HepG2 (cell line): ENCODE results near the gene TEKT5. TPM values are rescaled to one million over a fixed set of nuclear protein-coding genes. Genes with fewer than 3 reads are reported as not detected.

Experiments
- ATAC-seq: fragments of 200-7000 bp; cut with Tn5 transposase; 3 replicates; pipeline ENCODE4 v1.9.1; 2020; ENCODE audit warnings: mild to moderate bottlenecking, moderate library complexity
- BruUV-seq: library from RNA; stranded (reverse); fragments of 400-500 nt; replicated peaks from 2 replicates; lab custom pipeline; 2021; lab: Mats Ljungman, UMichigan
- CTCF ChIA-PET: fragments of 300-600 bp; formaldehyde crosslinking; extraction: SDS; loops from one replicate; lab custom pipeline; 2021; ENCODE audit warnings: low total read pairs, inconsistent platforms, low intra/inter-chr PET ratio; lab: Yijun Ruan, JAX
- POLR2A ChIA-PET: fragments of 350-600 bp; sonication (Branson Sonifier 250); formaldehyde crosslinking; loops from one replicate; lab custom pipeline; 2020; ENCODE audit warnings: antibody characterized with exemption, inconsistent platforms; lab: Yijun Ruan, JAX
- DNase-seq: peaks from one replicate; pipeline ENCODE4 v3.0.0-alpha.2; 2015; ENCODE audit warnings: low spot score
- FAIRE-seq: peaks from 3 replicates; lab custom pipeline; 2011; peaks lifted over from hg19 to GRCh38; lab: Jason Lieb, UNC
- H2AFZ ChIP-seq: one replicate; pipeline ENCODE4 v1.6.1; 2011; ENCODE audit warnings: low read length, inconsistent platforms
- H3K27ac ChIP-seq: fragments of 300-600 bp; 3 replicates; pipeline ENCODE4 v1.8.0; 2011; ENCODE audit warnings: mixed run types, mild to moderate bottlenecking, mixed read lengths, low read length, inconsistent platforms; ENCODE audit not compliant: insufficient read depth; ENCODE audit errors: extremely low read length
- H3K27me3 ChIP-seq, 2 experiments: fragments of 200-600 bp in 1 of 2; 2 replicates in 1 of 2; 3 replicates in 1 of 2; pipeline versions ENCODE4 v1.6.0 to v1.8.0; 2011; ENCODE audit warnings: low read length in 2 of 2, mild to moderate bottlenecking in 2 of 2, moderate library complexity in 2 of 2, inconsistent platforms in 1 of 2; ENCODE audit not compliant: insufficient read depth in 2 of 2, control insufficient read depth in 1 of 2
- H3K36me3 ChIP-seq, 2 experiments: fragments of 200-600 bp in 1 of 2; replicated peaks in 1 of 2; 2 replicates in 1 of 2; 3 replicates in 1 of 2; pipeline versions ENCODE4 v1.5.1 to v1.8.0; 2011; ENCODE audit warnings: low read length in 2 of 2, inconsistent platforms in 1 of 2; ENCODE audit not compliant: insufficient read depth in 2 of 2, control insufficient read depth in 1 of 2
- H3K4me1 ChIP-seq: 2 replicates; pipeline ENCODE4 v1.5.1; 2012; ENCODE audit warnings: low read length, inconsistent platforms; ENCODE audit not compliant: insufficient read depth
- H3K4me2 ChIP-seq: 2 replicates; pipeline ENCODE4 v1.6.0; 2011; ENCODE audit warnings: low read depth, low read length, inconsistent platforms
- H3K4me3 ChIP-seq, 3 experiments: fragments of 200-600 bp in 1 of 3; sonication (generic), shearing (Covaris generic) in 1 of 3; replicated peaks in 1 of 3; 2 replicates each; pipeline ENCODE4 v1.5.1; 2011 to 2016; ENCODE audit warnings: low read length in 3 of 3, inconsistent platforms in 2 of 3, low read depth in 2 of 3, mild to moderate bottlenecking in 2 of 3, control low read depth in 1 of 3, mixed read lengths in 1 of 3; ENCODE audit not compliant: insufficient read depth in 1 of 3
- H3K79me2 ChIP-seq: one replicate; pipeline ENCODE4 v1.6.1; 2011; ENCODE audit warnings: low read length, inconsistent platforms; ENCODE audit not compliant: insufficient read depth
- H3K9ac ChIP-seq: 2 replicates; pipeline ENCODE4 v1.6.0; 2011; ENCODE audit warnings: mild to moderate bottlenecking, low read depth, low read length, inconsistent platforms; ENCODE audit not compliant: insufficient read depth
- H3K9me3 ChIP-seq: 2 replicates; pipeline ENCODE4 v1.5.1; 2012; ENCODE audit warnings: mild to moderate bottlenecking, low read length
- H4K20me1 ChIP-seq: 2 replicates; pipeline ENCODE4 v1.6.0; 2011; ENCODE audit warnings: inconsistent platforms, mild to moderate bottlenecking, low read length, moderate library complexity; ENCODE audit not compliant: insufficient read depth
- FOXP1 ChIP-seq, 2 experiments: fragments of 450-650 bp in 1 of 2; IDR thresholded peaks; 2 replicates each; pipeline ENCODE4 v1.6.1; 2017 to 2018; ENCODE audit warnings: antibody characterized with exemption in 1 of 2
- GFI1 ChIP-seq: sonication (generic); formaldehyde crosslinking; IDR thresholded peaks from 2 replicates; pipeline ENCODE4 v1.5.0; 2020; ENCODE audit warnings: missing genetic modification reagents, mild to moderate bottlenecking, borderline replicate concordance
- NFE2L2 ChIP-seq: fragments of 150-350 bp; IDR thresholded peaks from 2 replicates; pipeline ENCODE4 v1.6.1; 2014; ENCODE audit warnings: low read length
- NRL ChIP-seq: sonication (generic); formaldehyde crosslinking; IDR thresholded peaks from 2 replicates; pipeline ENCODE4 v1.5.0; 2020; ENCODE audit warnings: missing genetic modification reagents, mild to moderate bottlenecking, moderate library complexity, borderline replicate concordance
- TCF7 ChIP-seq: sonication (generic); IDR thresholded peaks from 2 replicates; pipeline ENCODE4 v1.6.1; 2016; ENCODE audit warnings: antibody characterized with exemption, low read depth
- ZNF160 ChIP-seq: sonication (generic); formaldehyde crosslinking; IDR thresholded peaks from 2 replicates; pipeline ENCODE4 v1.8.0; 2022; ENCODE audit warnings: mild to moderate bottlenecking, inconsistent platforms, missing genetic modification reagents
- ZNF3 ChIP-seq: IDR thresholded peaks from 2 replicates; pipeline ENCODE4 v1.7.0; 2017; ENCODE audit warnings: inconsistent platforms
- ZNF550 ChIP-seq: sonication (generic); formaldehyde crosslinking; IDR thresholded peaks from 2 replicates; pipeline ENCODE4 v1.4.0; 2020; ENCODE audit warnings: mild to moderate bottlenecking, missing genetic modification reagents, borderline replicate concordance
- ZNF724P ChIP-seq: sonication (generic); formaldehyde crosslinking; IDR thresholded peaks from 2 replicates; pipeline ENCODE4 v1.8.0; 2022; ENCODE audit warnings: missing genetic modification reagents, borderline replicate concordance
- WGBS: methylation state at CpG from one replicate; pipeline ENCODE4 v1.1.6; 2017; ENCODE audit warnings: low lambda C conversion rate; 5-methylcytosine and 5-hydroxymethylcytosine counted together
- in situ Hi-C: cut with HindIII; loops from 2 replicates; pipeline ENCODE4 v1.10.0; 2017; ENCODE audit warnings: low pct_unique_long_range_greater_than_20kb; ENCODE audit not compliant: extremely low pct_ligation_motif_present
- intact Hi-C: fragments of 100-400 bp; cut with micrococcal nuclease; formaldehyde crosslinking; loops from one replicate; pipeline ENCODE4 v1.10.0; 2022; ENCODE audit not compliant: unreplicated experiment
- polyA plus RNA-seq, 8 experiments: library from polyadenylated mRNA; depleted of rRNA in 3 of 8; stranded (reverse) in 7 of 8; unstranded in 1 of 8; fragments of >200 nt; fragmentation: Illumina TruSeq in 4 of 8; extraction: Trizol in 4 of 8; gene quantifications; 2 replicates each; pipeline versions ENCODE4 v1.2.1 to v1.2.3, GENCODE V29; 2011 to 2016; ENCODE audit warnings: low read depth in 4 of 8, missing spikeins in 1 of 8, mixed read lengths in 1 of 8; ENCODE audit not compliant: insufficient read depth in 1 of 8
- total RNA-seq, 5 experiments: library from RNA; depleted of rRNA; stranded (reverse); fragments of >200 nt; fragmentation: Illumina TruSeq; extraction: Trizol; gene quantifications; 2 replicates each; pipeline ENCODE4 v1.2.3, GENCODE V29; 2016; ENCODE audit warnings: low read depth in 1 of 5
- TF ChIP-seq, protein P1 (sequence below): sonication (generic); formaldehyde crosslinking; IDR thresholded peaks from 2 replicates; pipeline ENCODE4 v1.8.1; 2022; ENCODE audit warnings: low read depth, mild to moderate bottlenecking, missing genetic modification reagents
- TF ChIP-seq, protein P2 (sequence below): sonication (generic); formaldehyde crosslinking; IDR thresholded peaks from 2 replicates; pipeline ENCODE4 v1.4.0; 2020; ENCODE audit warnings: missing genetic modification reagents, low read depth, mild to moderate bottlenecking, borderline replicate concordance
- TF ChIP-seq, protein P3 (sequence below): fragments of 450-650 bp; IDR thresholded peaks from 2 replicates; pipeline ENCODE4 v1.6.1; 2017; ENCODE audit warnings: mild to moderate bottlenecking
- TF ChIP-seq, protein P4 (sequence below): IDR thresholded peaks from 2 replicates; pipeline ENCODE4 v1.6.1; 2016; ENCODE audit warnings: mild to moderate bottlenecking, missing biosample characterization, missing genetic modification reagents
- TF ChIP-seq, protein P5 (sequence below): IDR thresholded peaks from 2 replicates; pipeline ENCODE4 v1.6.1; 2016; ENCODE audit warnings: mild to moderate bottlenecking

Gene TEKT5
- total and polyA plus RNA-seq, 2 of the 13 experiments (the other 11 are each of a cell fraction or from before 2014, with no cell fraction given), result 0.16 TPM; not detected in 1

DNA sequence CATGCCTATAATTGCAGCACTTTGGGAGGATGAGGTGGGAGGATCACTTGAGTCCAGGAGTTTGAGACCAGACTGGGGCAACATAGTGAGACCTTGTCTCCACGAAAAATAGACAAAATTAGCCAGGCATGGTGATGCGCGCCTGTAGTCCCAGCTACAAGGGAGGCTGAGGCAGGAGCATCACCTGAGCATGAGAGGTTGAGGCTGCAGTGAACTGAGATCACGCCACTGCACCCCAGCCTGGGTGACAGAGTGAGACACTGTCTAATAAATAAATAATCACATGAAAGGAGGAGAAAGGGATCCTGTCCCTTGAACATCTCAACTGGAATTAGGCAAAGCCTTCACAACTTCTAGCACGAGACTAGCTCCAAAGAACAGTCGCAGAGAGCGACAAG, 53.2 kb downstream of the TEKT5 start:
- ChIA-PET CTCF (no interaction called here), POLR2A (interaction anchor here (0.9 to 1.6 kb wide), 3 partner anchors 12 to 61 kb away, joined by 4 to 7 read pairs (median 4); partner anchors contain the start of gene EMP2)
- Histone ChIP-seq H2AFZ (peak overlapping the region; percentile 7), H3K36me3 (no peaks in the 10 kb centered on the region), H3K27me3 (no peaks in the 10 kb centered on the region; a peak in 1 of 5 replicates), H3K27ac (peak overlapping the region; percentile 24), H3K4me2 (peak overlapping the region; percentile 79), H3K79me2 (no peaks in the 10 kb centered on the region), H3K9me3 (no peaks in the 10 kb centered on the region), H4K20me1 (no peaks in the 10 kb centered on the region), H3K4me3 (peak overlapping the region in 1 of 3 experiments; percentile 49; a peak in 2 of 6 replicates), H3K4me1 (peaks cover 74% of the 10 kb centered on the region), H3K9ac (peak overlapping the region; percentile 45; the same call in 1 of the 2 replicates)
- in situ Hi-C loops (no loop called here), intact Hi-C loops (loop anchor here (10.0 kb wide), 1 partner anchor 327 kb away; no protein-coding TSS in a partner anchor)
- FAIRE-seq, result no peak
- whole genome bisulfite sequencing, result 65% methylated on average over 7 of the region's 7 CpGs
- ATAC-seq, result no peak; the same call in 2 of the 3 replicates
- no peak for DNase-seq
- BruUV-seq, result no TSS peak
- TF ChIP-seq, protein P1, sequence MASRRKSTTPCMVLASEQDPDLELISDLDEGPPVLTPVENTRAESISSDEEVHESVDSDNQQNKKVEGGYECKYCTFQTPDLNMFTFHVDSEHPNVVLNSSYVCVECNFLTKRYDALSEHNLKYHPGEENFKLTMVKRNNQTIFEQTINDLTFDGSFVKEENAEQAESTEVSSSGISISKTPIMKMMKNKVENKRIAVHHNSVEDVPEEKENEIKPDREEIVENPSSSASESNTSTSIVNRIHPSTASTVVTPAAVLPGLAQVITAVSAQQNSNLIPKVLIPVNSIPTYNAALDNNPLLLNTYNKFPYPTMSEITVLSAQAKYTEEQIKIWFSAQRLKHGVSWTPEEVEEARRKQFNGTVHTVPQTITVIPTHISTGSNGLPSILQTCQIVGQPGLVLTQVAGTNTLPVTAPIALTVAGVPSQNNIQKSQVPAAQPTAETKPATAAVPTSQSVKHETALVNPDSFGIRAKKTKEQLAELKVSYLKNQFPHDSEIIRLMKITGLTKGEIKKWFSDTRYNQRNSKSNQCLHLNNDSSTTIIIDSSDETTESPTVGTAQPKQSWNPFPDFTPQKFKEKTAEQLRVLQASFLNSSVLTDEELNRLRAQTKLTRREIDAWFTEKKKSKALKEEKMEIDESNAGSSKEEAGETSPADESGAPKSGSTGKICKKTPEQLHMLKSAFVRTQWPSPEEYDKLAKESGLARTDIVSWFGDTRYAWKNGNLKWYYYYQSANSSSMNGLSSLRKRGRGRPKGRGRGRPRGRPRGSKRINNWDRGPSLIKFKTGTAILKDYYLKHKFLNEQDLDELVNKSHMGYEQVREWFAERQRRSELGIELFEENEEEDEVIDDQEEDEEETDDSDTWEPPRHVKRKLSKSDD (CRISPR knock-in tag), result no peak
- no peak for TF ChIP-seq ZNF3 (CRISPR knock-in tag)
- no peak for TF ChIP-seq NFE2L2
- TF ChIP-seq GFI1 (CRISPR knock-in tag), result no peak
- no peak for TF ChIP-seq ZNF550 (CRISPR knock-in tag)
- TF ChIP-seq, protein P2, sequence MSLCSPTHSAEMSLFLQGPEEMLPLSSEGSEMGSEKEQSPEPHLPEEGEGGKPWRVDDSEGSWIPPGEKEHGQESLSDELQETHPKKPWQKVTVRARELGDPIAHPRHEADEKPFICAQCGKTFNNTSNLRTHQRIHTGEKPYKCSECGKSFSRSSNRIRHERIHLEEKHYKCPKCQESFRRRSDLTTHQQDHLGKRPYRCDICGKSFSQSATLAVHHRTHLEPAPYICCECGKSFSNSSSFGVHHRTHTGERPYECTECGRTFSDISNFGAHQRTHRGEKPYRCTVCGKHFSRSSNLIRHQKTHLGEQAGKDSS (CRISPR knock-in tag), result 0 out of 2 replicates have a peak, but pooled peaks have one; percentile 11
- no peak for TF ChIP-seq ZNF160 (CRISPR knock-in tag)
- no peak for TF ChIP-seq FOXP1 (IDR thresholded peaks at IDR 0.05)
- TF ChIP-seq FOXP1 (CRISPR knock-in tag; IDR thresholded peaks at IDR 0.05), result no peak
- TF ChIP-seq NRL (CRISPR knock-in tag), result no peak
- TF ChIP-seq ZNF724P (CRISPR knock-in tag), result 0 out of 2 replicates have a peak, but pooled peaks have one; percentile 49
- TF ChIP-seq, protein P3, sequence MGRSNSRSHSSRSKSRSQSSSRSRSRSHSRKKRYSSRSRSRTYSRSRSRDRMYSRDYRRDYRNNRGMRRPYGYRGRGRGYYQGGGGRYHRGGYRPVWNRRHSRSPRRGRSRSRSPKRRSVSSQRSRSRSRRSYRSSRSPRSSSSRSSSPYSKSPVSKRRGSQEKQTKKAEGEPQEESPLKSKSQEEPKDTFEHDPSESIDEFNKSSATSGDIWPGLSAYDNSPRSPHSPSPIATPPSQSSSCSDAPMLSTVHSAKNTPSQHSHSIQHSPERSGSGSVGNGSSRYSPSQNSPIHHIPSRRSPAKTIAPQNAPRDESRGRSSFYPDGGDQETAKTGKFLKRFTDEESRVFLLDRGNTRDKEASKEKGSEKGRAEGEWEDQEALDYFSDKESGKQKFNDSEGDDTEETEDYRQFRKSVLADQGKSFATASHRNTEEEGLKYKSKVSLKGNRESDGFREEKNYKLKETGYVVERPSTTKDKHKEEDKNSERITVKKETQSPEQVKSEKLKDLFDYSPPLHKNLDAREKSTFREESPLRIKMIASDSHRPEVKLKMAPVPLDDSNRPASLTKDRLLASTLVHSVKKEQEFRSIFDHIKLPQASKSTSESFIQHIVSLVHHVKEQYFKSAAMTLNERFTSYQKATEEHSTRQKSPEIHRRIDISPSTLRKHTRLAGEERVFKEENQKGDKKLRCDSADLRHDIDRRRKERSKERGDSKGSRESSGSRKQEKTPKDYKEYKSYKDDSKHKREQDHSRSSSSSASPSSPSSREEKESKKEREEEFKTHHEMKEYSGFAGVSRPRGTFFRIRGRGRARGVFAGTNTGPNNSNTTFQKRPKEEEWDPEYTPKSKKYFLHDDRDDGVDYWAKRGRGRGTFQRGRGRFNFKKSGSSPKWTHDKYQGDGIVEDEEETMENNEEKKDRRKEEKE, result no peak
- no peak for TF ChIP-seq TCF7
- TF ChIP-seq, protein P4, sequence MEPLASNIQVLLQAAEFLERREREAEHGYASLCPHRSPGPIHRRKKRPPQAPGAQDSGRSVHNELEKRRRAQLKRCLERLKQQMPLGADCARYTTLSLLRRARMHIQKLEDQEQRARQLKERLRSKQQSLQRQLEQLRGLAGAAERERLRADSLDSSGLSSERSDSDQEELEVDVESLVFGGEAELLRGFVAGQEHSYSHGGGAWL (CRISPR knock-in tag), result no peak
- TF ChIP-seq, protein P5, sequence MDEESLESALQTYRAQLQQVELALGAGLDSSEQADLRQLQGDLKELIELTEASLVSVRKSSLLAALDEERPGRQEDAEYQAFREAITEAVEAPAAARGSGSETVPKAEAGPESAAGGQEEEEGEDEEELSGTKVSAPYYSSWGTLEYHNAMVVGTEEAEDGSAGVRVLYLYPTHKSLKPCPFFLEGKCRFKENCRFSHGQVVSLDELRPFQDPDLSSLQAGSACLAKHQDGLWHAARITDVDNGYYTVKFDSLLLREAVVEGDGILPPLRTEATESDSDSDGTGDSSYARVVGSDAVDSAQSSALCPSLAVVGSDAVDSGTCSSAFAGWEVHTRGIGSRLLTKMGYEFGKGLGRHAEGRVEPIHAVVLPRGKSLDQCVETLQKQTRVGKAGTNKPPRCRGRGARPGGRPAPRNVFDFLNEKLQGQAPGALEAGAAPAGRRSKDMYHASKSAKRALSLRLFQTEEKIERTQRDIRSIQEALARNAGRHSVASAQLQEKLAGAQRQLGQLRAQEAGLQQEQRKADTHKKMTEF (CRISPR knock-in tag), result 0 out of 2 replicates have a peak, but pooled peaks have one; percentile 2
